MG63 (cell line): ENCODE data around the gene RFPL4A. TPM values are rescaled to one million over a fixed set of nuclear protein-coding genes. Genes with fewer than 3 reads are reported as not detected.
"Not testable (repeated sequence)": the region's sequence is repeated elsewhere in the genome, so short reads cannot be mapped to it uniquely, and the experiment has no call there.

Experiments used
- DNase-seq: peaks from one replicate; pipeline ENCODE4 v3.0.0-alpha.2; 2020
- H3K27me3 ChIP-seq: fragments of 250-450 bp; sonication (Bioruptor Pico); 2 replicates; pipeline ENCODE4 v1.5.1; 2020; ENCODE audit warnings: mild to moderate bottlenecking, moderate library complexity
- H3K36me3 ChIP-seq: fragments of 250-450 bp; sonication (Bioruptor Pico); 2 replicates; pipeline ENCODE4 v1.5.1; 2020; ENCODE audit warnings: mild to moderate bottlenecking, moderate library complexity
- H3K4me3 ChIP-seq: fragments of 250-450 bp; sonication (Bioruptor Pico); 2 replicates; pipeline ENCODE4 v1.5.1; 2020; ENCODE audit warnings: mild to moderate bottlenecking, moderate library complexity
- H3K9me3 ChIP-seq: fragments of 250-450 bp; sonication (Bioruptor Pico); 2 replicates; pipeline ENCODE4 v1.5.1; 2020; ENCODE audit warnings: mild to moderate bottlenecking, moderate library complexity
- total RNA-seq: library from RNA; depleted of rRNA; stranded (reverse); fragments of >200 nt; shearing (Covaris generic); gene quantifications from 2 replicates; pipeline ENCODE4 v1.2.3, GENCODE V29; 2014; ENCODE audit warnings: low replicate concordance; rRNA removed

RFPL4A gene
- total RNA-seq, result not detected in 2 replicates

GRCh38 chr19:55758797-55759196 lies at the start of gene RFPL4A:
RFPL4A (plus strand) TSS chr19:55759097; CDS start chr19:55761801, 2,704 bp downstream.
- H3K36me3 ChIP-seq, DNase-seq, H3K4me3 ChIP-seq, H3K9me3 ChIP-seq: not testable (repeated sequence)
- peaks cover 25% of the 10 kb centered on the region for H3K27me3 ChIP-seq

- no peaks in the 10 kb centered on the region for H3K36me3 ChIP-seq
- H3K27me3 ChIP-seq, result peaks cover 26% of the 10 kb centered on the region
- H3K4me3 ChIP-seq, result no peak overlapping the region
- H3K9me3 ChIP-seq, result no peaks in the 10 kb centered on the region
- DNase-seq, result no peak
Observed at GRCh38 chr19:55711719-55712118, 47.2 kb upstream of the RFPL4A start.

GRCh38 chr19:55712804-55713631 lies 45.9 kb upstream of the RFPL4A start:
- no peaks in the 10 kb centered on the region for H3K9me3 ChIP-seq
- no peaks in the 10 kb centered on the region for H3K36me3 ChIP-seq
- H3K4me3 ChIP-seq, result no peak overlapping the region
- DNase-seq, result no peak
- peaks cover 38% of the 10 kb centered on the region for H3K27me3 ChIP-seq

- peaks cover 11% of the 10 kb centered on the region for H3K9me3 ChIP-seq
- no peak overlapping the region for H3K4me3 ChIP-seq
- peaks cover 54% of the 10 kb centered on the region for H3K27me3 ChIP-seq
- H3K36me3 ChIP-seq, result no peaks in the 10 kb centered on the region
- no peak for DNase-seq
Observed at GRCh38 chr19:55716531-55716930, 42.4 kb upstream of the RFPL4A start.

GRCh38 chr19:55717251-55717650 lies 41.6 kb upstream of the RFPL4A start:
- no peak for DNase-seq
- H3K36me3 ChIP-seq, result no peaks in the 10 kb centered on the region
- peaks cover 54% of the 10 kb centered on the region for H3K27me3 ChIP-seq

GRCh38 chr19:55717879-55718711 lies 40.8 kb upstream of the RFPL4A start:
- Histone ChIP-seq H3K9me3 (peaks cover 11% of the 10 kb centered on the region), H3K27me3 (peaks cover 54% of the 10 kb centered on the region)
- H3K36me3 ChIP-seq, H3K4me3 ChIP-seq, DNase-seq: not testable (repeated sequence)

More at GRCh38 chr19:55717251-55717650, 41.6 kb upstream of the RFPL4A start:
- H3K9me3 ChIP-seq, result peaks cover 11% of the 10 kb centered on the region
- H3K4me3 ChIP-seq, result no peak overlapping the region

GRCh38 chr19:55720214-55720746 lies 38.6 kb upstream of the RFPL4A start:
- Histone ChIP-seq H3K4me3 (no peak overlapping the region), H3K9me3 (peaks cover 11% of the 10 kb centered on the region), H3K36me3 (no peaks in the 10 kb centered on the region), H3K27me3 (peaks cover 46% of the 10 kb centered on the region)
- no peak for DNase-seq

- Histone ChIP-seq H3K9me3 (peaks cover 11% of the 10 kb centered on the region), H3K4me3 (no peak overlapping the region), H3K27me3 (peaks cover 42% of the 10 kb centered on the region), H3K36me3 (no peaks in the 10 kb centered on the region)
- DNase-seq, result no peak
Observed at GRCh38 chr19:55720801-55721200, 38.1 kb upstream of the RFPL4A start.

- Histone ChIP-seq H3K4me3 (no peak overlapping the region), H3K36me3 (no peaks in the 10 kb centered on the region), H3K9me3 (peaks cover 11% of the 10 kb centered on the region), H3K27me3 (peaks cover 32% of the 10 kb centered on the region)
- no peak for DNase-seq
Observed at GRCh38 chr19:55723491-55723890, 35.4 kb upstream of the RFPL4A start.

GRCh38 chr19:55730378-55730777 lies 28.5 kb upstream of the RFPL4A start:
- DNase-seq, H3K4me3 ChIP-seq, H3K9me3 ChIP-seq, H3K36me3 ChIP-seq: not testable (repeated sequence)
- peaks cover 11% of the 10 kb centered on the region; the same call in 1 of the 2 replicates for H3K27me3 ChIP-seq

- DNase-seq, result no peak
- Histone ChIP-seq H3K36me3 (no peaks in the 10 kb centered on the region), H3K9me3 (no peaks in the 10 kb centered on the region), H3K27me3 (peaks cover 8% of the 10 kb centered on the region), H3K4me3 (no peak within 1 kb of the TSS)
Observed at GRCh38 chr19:55738302-55738701, 20.6 kb upstream of the RFPL4A start, which contains the start of gene NLRP9. NLRP9 (minus strand) TSS chr19:55738402; CDS start chr19:55738374, 28 bp downstream.

- no peaks in the 10 kb centered on the region for H3K9me3 ChIP-seq
- peaks cover 23% of the 10 kb centered on the region for H3K27me3 ChIP-seq
- no peak for DNase-seq
- no peak overlapping the region for H3K4me3 ChIP-seq
- no peaks in the 10 kb centered on the region for H3K36me3 ChIP-seq
Observed at GRCh38 chr19:55750715-55751114, 8.2 kb upstream of the RFPL4A start.

GRCh38 chr19:55753401-55753800 lies 5.5 kb upstream of the RFPL4A start:
- H3K27me3 ChIP-seq, result peaks cover 24% of the 10 kb centered on the region
- no peak for DNase-seq
- H3K4me3 ChIP-seq, result no peak overlapping the region
- H3K9me3 ChIP-seq, result no peaks in the 10 kb centered on the region
- H3K36me3 ChIP-seq, result no peaks in the 10 kb centered on the region

GRCh38 chr19:55756808-55757207 lies 2.1 kb upstream of the RFPL4A start:
- H3K36me3 ChIP-seq, H3K9me3 ChIP-seq, DNase-seq, H3K4me3 ChIP-seq: not testable (repeated sequence)
- H3K27me3 ChIP-seq, result peaks cover 26% of the 10 kb centered on the region

GRCh38 chr19:55766466-55766865 lies 7.6 kb downstream of the RFPL4A start:
- Histone ChIP-seq H3K4me3 (no peak overlapping the region), H3K9me3 (peaks cover 2% of the 10 kb centered on the region; the same call in 1 of the 2 replicates), H3K27me3 (peaks cover 38% of the 10 kb centered on the region), H3K36me3 (no peaks in the 10 kb centered on the region)
- DNase-seq, result no peak

- not testable (repeated sequence) for H3K36me3 ChIP-seq, DNase-seq, H3K4me3 ChIP-seq, H3K9me3 ChIP-seq
- H3K27me3 ChIP-seq, result peaks cover 39% of the 10 kb centered on the region
Observed at GRCh38 chr19:55768818-55769217, 9.9 kb downstream of the RFPL4A start, which contains the start of gene RFPL4AL1. RFPL4AL1 (plus strand) TSS chr19:55769118; CDS start chr19:55771805, 2,687 bp downstream.

- H3K27me3 ChIP-seq, result peaks cover 35% of the 10 kb centered on the region
- not testable (repeated sequence) for DNase-seq, H3K4me3 ChIP-seq, H3K36me3 ChIP-seq, H3K9me3 ChIP-seq
Observed at GRCh38 chr19:55769632-55770031, 10.7 kb downstream of the RFPL4A start.
